ENCODE data around the gene ZNF469. TPM values are rescaled to one million over a fixed set of nuclear protein-coding genes. Genes with fewer than 3 reads are reported as not detected.
A peak's percentile ranks its signal among the peaks of the same experiment; 100 is the strongest.

Gene ZNF469
- total and polyA plus RNA-seq, 4 donors, result 0.38 to 5.2 (median 1.2) TPM

DNA sequence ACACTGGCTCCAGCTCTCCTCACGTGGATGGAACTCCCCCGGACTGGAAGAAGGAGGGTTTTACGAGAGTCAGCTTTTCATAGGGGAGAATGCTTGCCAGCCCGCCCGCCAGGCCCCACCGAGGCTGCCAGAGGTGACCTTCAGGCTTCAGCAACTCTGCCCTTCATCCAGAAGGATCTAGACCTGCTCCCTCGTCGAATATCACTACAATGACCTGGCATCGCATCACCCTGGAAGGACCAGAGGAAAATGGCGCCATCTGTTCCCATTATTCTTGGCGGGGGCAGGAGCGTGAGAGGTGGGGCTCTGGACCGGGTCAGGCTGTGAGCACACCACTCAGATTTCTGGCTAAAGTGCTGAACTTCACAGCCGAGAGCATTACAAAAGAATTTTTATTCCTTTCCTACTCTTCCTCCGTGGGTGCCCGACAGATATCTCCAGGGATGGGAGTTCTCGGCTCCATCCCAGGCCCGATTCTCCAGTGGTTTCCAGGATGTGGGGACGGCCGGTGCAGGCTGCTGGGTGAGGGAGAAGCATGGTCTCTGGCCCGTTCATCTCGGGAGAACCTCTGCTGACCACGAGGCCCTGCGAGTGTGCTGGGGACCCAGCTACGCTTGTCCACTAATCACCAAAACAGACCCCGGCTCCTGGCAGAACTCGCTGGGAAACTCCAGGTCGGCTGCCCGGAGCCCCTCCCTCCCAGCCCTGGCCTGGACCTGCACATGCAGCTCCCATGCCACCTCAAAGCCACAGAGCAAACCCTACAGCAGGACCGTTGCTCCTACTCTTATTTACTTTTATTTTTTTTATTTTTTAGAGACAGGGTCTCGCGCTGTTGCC, 36.8 kb upstream of the ZNF469 start:
- DNase-seq (peak; percentile 44 to 73), ATAC-seq (ENCODE audit: low FRiP score) (no peak)
- 79 to 85% methylated on average over 32 of the region's 32 CpGs for WGBS, 2 donors
- peaks cover 2% of the 10 kb centered on the region for H3K9me3 ChIP-seq (ENCODE audit: control insufficient read depth, low read length)
- no peaks in the 10 kb centered on the region for H3K36me3 ChIP-seq (ENCODE audit: control insufficient read depth in 1 of 2, insufficient read depth in 2 of 2, low read length in 1 of 2)
- no peak overlapping the region for H3K27ac ChIP-seq (ENCODE audit: low read depth in 1 of 2, low read length in 2 of 2)
- no peaks in the 10 kb centered on the region for H3K27me3 ChIP-seq (ENCODE audit: control insufficient read depth in 1 of 2, insufficient read depth in 2 of 2, low read length in 1 of 2)
- intact Hi-C loops (cut with DNase I), result no loop called here
- H3K4me3 ChIP-seq (ENCODE audit: low read length in 2 of 2), result no peak overlapping the region
- no peaks in the 10 kb centered on the region for H3K4me1 ChIP-seq (ENCODE audit: control insufficient read depth in 1 of 2, insufficient read depth in 2 of 2, low read length in 2 of 2)

DNA sequence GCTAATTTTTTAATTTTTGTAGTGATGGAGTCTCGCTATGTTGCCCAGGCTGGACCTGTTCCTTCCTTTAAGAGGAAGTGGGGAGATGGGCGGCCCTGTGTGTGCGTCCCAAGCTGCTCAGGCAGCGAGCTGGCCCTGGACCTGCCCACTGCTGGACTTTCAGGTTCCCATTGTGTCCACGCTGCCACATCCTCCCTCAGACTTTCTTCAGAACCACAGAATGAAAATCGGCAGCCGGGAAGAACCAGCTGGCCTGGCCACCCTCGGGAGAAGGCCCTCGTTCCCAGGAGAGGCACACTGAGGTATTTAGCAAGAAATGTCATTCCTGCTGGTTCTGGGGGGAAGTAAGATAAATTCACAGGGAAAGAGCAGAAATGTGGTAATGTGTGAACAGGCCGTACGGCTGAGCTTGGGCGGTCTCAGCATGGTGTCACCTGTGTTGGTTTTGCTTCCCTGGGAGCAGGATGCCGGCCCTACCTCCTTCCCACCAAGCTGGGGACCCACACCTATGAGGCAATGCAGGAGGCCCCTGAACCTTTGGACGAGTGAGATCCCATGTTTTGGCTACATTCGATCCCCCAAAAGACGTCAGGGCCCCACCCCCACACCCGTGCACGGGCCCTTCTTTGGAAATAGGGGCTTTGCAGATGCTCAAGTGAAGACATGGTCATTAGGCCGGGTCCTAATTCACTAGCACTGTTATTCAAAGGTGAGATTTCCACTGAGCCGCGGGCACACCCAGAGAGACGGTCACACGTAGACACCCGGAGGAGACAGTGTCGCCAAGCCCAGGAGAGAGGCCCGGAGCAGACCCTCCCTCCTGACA, 35.9 kb upstream of the ZNF469 start:
- Histone ChIP-seq H3K27ac (ENCODE audit: low read depth in 1 of 2, low read length in 2 of 2) (no peak overlapping the region), H3K4me3 (ENCODE audit: low read length in 2 of 2) (no peak overlapping the region), H3K9me3 (ENCODE audit: control insufficient read depth, low read length) (peaks cover 2% of the 10 kb centered on the region), H3K36me3 (ENCODE audit: control insufficient read depth in 1 of 2, insufficient read depth in 2 of 2, low read length in 1 of 2) (no peaks in the 10 kb centered on the region), H3K4me1 (ENCODE audit: control insufficient read depth in 1 of 2, insufficient read depth in 2 of 2, low read length in 2 of 2) (no peaks in the 10 kb centered on the region), H3K27me3 (ENCODE audit: control insufficient read depth in 1 of 2, insufficient read depth in 2 of 2, low read length in 1 of 2) (no peaks in the 10 kb centered on the region)
- peak; percentile 19 to 66 for DNase-seq
- intact Hi-C loops (cut with DNase I), result no loop called here
- WGBS, 2 donors, result 94% methylated on average over 26 of the region's 26 CpGs
- no peak for ATAC-seq (ENCODE audit: low FRiP score)

DNA sequence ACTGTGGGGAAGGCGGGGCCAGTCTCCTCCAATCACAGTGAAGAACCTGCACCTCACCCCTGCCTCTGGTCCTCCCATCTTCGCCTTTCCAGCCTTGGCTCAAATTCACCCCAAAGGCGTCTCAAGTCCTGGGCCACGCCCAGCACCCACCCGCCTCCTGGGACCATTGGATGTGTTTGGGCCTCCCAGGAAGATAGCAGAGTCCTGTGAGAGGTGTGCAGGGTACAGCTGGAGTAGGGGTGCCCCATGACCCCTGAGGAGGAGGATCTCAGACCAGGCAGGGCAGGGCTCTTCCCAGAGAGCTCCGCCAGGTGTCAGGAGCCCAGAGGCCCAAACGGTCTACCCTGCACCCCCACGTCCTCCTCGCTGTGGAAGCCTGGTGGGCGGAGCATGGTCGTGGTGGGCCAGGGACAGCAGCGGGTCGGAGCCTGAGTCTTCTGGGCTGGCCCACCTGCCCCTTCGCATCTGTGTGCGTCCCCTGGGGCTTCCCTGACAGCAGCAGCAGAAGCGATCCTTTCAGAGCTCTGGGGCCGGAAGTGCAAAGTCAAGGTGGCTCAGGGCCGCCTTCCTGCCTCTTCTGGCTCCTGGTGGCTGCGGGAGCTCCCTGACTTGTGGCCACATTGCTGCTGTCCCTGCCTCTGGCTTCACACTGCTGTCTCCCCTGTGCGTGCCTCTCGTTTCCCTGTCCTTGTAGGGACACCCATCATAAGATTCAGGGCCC, 34.9 kb upstream of the ZNF469 start:
- Histone ChIP-seq H3K4me1 (ENCODE audit: control insufficient read depth in 1 of 2, insufficient read depth in 2 of 2, low read length in 2 of 2) (no peaks in the 10 kb centered on the region), H3K4me3 (ENCODE audit: low read length in 2 of 2) (no peak overlapping the region), H3K27ac (ENCODE audit: low read depth in 1 of 2, low read length in 2 of 2) (no peak overlapping the region), H3K36me3 (ENCODE audit: control insufficient read depth in 1 of 2, insufficient read depth in 2 of 2, low read length in 1 of 2) (no peaks in the 10 kb centered on the region), H3K9me3 (ENCODE audit: control insufficient read depth, low read length) (peaks cover 2% of the 10 kb centered on the region), H3K27me3 (ENCODE audit: control insufficient read depth in 1 of 2, insufficient read depth in 2 of 2, low read length in 1 of 2) (no peaks in the 10 kb centered on the region)
- ATAC-seq (ENCODE audit: low FRiP score) (no peak), DNase-seq (peak; percentile 34 to 59)
- intact Hi-C loops (cut with DNase I), result no loop called here
- 86 to 90% methylated on average over 21 of the region's 21 CpGs for WGBS, 2 donors

DNA sequence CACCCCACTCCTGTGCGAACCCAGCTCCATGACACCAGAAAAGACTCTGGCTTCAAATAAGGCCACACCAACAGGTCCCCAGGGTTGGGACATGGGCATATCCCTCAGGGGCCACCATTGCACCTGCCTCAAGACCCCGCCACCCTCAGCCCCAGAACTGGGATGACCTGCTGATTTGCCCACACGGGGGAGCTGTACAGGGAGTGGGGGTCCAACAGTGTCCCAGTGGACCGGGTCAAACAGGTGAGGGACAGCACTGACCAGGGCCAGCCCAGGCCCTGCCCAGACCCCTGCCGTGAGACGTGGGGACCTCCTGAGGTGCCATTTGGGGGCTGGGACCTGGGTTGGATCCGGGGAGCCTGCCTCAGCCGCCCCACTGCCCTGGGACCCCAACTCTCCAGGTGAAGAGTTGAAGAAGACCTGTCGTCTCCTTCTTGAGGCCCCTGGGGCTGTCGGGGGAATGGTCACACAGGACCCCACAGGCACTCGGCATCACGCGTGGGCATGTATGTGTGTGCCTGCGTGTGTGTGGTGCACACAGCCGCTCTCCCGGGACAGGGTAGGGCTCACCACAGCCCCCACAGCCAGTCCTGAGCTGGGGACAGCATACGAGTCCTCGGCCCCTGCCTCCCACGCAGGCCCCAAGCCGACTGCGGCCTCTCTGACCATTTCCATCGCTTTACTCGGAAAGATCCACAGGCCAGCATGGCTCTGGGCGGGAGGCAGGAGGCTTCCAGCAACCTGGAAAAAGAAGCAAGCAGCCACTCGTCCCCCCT, 34.2 kb upstream of the ZNF469 start:
- WGBS, 2 donors, result 88 to 90% methylated on average over 25 of the region's 25 CpGs
- H3K9me3 ChIP-seq (ENCODE audit: control insufficient read depth, low read length), result no peaks in the 10 kb centered on the region
- H3K4me3 ChIP-seq (ENCODE audit: low read length in 2 of 2), result no peak overlapping the region
- DNase-seq, result peak; percentile 33 to 74
- no peaks in the 10 kb centered on the region for H3K27me3 ChIP-seq (ENCODE audit: control insufficient read depth in 1 of 2, insufficient read depth in 2 of 2, low read length in 1 of 2)
- H3K27ac ChIP-seq (ENCODE audit: low read depth in 1 of 2, low read length in 2 of 2), result no peak overlapping the region
- H3K4me1 ChIP-seq (ENCODE audit: control insufficient read depth in 1 of 2, insufficient read depth in 2 of 2, low read length in 2 of 2), result no peaks in the 10 kb centered on the region
- H3K36me3 ChIP-seq (ENCODE audit: control insufficient read depth in 1 of 2, insufficient read depth in 2 of 2, low read length in 1 of 2), result no peaks in the 10 kb centered on the region
- ATAC-seq (ENCODE audit: low FRiP score), result no peak
- intact Hi-C loops (cut with DNase I), result no loop called here

DNA sequence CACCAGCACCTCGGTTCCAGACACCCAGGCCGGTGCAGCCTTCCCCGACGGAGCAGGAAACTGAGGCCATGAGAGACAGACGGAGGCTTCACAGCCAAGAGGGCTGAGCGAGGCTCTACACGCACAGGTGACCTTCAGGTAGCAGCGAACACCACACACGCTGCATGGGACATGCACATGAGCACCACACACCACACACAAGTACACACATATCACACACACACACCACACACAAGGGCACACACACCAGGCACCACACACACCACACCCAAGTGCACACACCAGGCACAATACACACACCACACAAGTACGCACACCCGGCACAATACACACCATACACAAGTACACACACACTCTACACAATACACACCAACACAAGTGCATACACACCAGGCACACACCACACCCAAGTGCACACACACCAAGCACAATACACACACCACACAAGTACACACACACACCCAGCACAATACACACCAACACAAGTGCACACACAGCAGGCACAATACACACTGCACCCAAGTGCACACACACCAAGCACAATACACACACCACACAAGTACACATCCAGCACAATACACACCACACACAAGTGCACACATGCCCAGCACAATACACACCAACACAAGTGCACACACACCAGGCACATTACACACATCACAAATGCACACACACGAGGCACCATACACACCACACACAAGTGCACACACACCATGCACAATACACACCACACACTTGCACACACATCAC, 33.4 kb upstream of the ZNF469 start:
- Histone ChIP-seq H3K27me3 (ENCODE audit: control insufficient read depth in 1 of 2, insufficient read depth in 2 of 2, low read length in 1 of 2) (no peaks in the 10 kb centered on the region), H3K4me3 (ENCODE audit: low read length in 2 of 2) (no peak overlapping the region), H3K27ac (ENCODE audit: low read depth in 1 of 2, low read length in 2 of 2) (no peak overlapping the region), H3K4me1 (ENCODE audit: control insufficient read depth in 1 of 2, insufficient read depth in 2 of 2, low read length in 2 of 2) (no peaks in the 10 kb centered on the region), H3K36me3 (ENCODE audit: control insufficient read depth in 1 of 2, insufficient read depth in 2 of 2, low read length in 1 of 2) (no peaks in the 10 kb centered on the region), H3K9me3 (ENCODE audit: control insufficient read depth, low read length) (no peaks in the 10 kb centered on the region)
- no peak for ATAC-seq (ENCODE audit: low FRiP score)
- intact Hi-C loops (cut with DNase I), result no loop called here
- peak; percentile 1 to 16 for DNase-seq
- 85 to 86% methylated on average over 12 of the region's 12 CpGs for WGBS, 2 donors

DNA sequence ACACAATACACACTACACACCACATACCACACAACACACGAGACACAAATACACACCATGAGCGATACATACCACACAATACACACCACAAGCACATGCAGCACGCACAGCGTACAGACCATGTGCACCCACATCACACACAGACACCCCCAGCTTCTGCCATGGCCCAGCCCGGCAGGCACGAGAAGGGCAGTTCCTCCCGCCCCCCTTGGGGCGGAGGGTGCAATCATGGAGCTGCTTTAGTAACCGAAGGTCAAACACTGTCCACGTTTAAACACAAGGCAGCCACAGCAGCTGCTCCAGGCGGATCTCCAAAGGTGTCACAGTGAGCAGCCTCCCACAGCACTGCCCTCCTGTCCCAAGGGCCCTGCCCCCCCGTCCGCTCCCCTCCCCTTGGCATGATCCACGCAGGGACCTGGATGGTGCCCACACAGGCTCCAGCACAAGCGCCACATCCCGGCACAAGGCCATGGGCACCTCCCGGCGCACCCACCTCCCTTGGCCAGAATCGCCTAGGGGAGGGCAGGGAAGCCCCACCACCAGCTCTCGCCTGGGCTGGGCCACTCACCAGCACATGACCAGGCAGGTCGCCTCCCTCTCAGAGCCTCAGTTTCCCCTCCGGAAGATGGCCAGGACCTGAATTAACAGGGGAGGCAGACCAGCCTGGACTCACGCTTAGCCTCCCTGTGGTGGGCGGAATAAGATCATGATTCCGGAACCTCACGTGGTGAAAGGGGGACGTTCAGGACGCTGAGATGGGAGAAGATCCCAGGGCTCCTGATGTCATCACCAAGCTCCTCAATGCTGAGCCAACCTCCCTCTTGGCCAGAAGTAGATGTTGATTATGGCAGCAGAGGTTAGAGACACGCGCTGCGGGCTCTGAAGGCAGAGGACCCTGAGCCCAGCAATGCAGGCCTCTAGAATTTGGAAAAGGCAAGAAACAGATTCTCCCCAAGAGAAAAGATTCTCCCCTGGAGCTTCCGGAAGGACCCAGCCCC, 32.6 kb upstream of the ZNF469 start:
- no peak overlapping the region for H3K4me3 ChIP-seq (ENCODE audit: low read length in 2 of 2)
- WGBS, 2 donors, result 79 to 80% methylated on average over 29 to 32 of the region's 32 CpGs
- ATAC-seq (ENCODE audit: low FRiP score), result no peak
- H3K27ac ChIP-seq (ENCODE audit: low read depth in 1 of 2, low read length in 2 of 2), result no peak overlapping the region
- H3K9me3 ChIP-seq (ENCODE audit: control insufficient read depth, low read length), result no peaks in the 10 kb centered on the region
- no peaks in the 10 kb centered on the region for H3K36me3 ChIP-seq (ENCODE audit: control insufficient read depth in 1 of 2, insufficient read depth in 2 of 2, low read length in 1 of 2)
- H3K4me1 ChIP-seq (ENCODE audit: control insufficient read depth in 1 of 2, insufficient read depth in 2 of 2, low read length in 2 of 2), result no peaks in the 10 kb centered on the region
- intact Hi-C loops (cut with DNase I), result no loop called here
- DNase-seq, result peak in 1 of 2 donors; percentile 35
- H3K27me3 ChIP-seq (ENCODE audit: control insufficient read depth in 1 of 2, insufficient read depth in 2 of 2, low read length in 1 of 2), result no peaks in the 10 kb centered on the region

DNA sequence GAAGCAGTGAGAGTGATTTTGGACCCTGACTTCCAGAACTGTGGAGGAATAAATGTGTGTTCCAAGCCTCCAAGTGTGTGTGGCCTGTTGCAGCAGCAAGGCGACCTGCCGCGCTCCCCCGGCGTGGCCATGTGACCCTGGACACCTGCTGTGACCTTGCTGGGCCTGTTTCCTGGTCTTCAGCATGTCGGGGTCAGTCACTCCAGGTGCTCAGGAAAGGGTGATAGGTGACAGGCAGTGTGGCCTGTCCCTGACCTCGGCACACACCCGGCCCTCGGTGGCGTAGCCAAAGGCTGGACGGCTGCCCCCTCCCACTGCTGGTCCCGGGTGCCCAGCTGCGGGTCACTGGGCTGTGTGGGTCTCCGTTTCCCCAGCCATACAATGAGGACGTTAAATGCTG, 31.8 kb upstream of the ZNF469 start:
- WGBS, 2 donors, result 88 to 90% methylated on average over 15 of the region's 15 CpGs
- H3K4me3 ChIP-seq (ENCODE audit: low read length in 2 of 2), result no peak overlapping the region
- peak in 1 of 2 donors; percentile 29 for DNase-seq
- no peak overlapping the region for H3K27ac ChIP-seq (ENCODE audit: low read depth in 1 of 2, low read length in 2 of 2)
- no peaks in the 10 kb centered on the region for H3K4me1 ChIP-seq (ENCODE audit: control insufficient read depth in 1 of 2, insufficient read depth in 2 of 2, low read length in 2 of 2)
- intact Hi-C loops (cut with DNase I), result no loop called here
- ATAC-seq (ENCODE audit: low FRiP score), result no peak
- H3K27me3 ChIP-seq (ENCODE audit: control insufficient read depth in 1 of 2, insufficient read depth in 2 of 2, low read length in 1 of 2), result no peaks in the 10 kb centered on the region
- H3K9me3 ChIP-seq (ENCODE audit: control insufficient read depth, low read length), result no peaks in the 10 kb centered on the region
- no peaks in the 10 kb centered on the region for H3K36me3 ChIP-seq (ENCODE audit: control insufficient read depth in 1 of 2, insufficient read depth in 2 of 2, low read length in 1 of 2)
